Testis (tissue), 3 donors: Measurements from ENCODE around the gene EEFSEC. TPM values are rescaled to one million over a fixed set of nuclear protein-coding genes. Genes with fewer than 3 reads are reported as not detected.

ENCODE experiments used
- DNase-seq: peaks from one replicate; pipeline ENCODE4 v3.0.0-alpha.2; 2019
- H3K27ac ChIP-seq, 2 donors: fragments of 200-600 bp; sonication (generic); one replicate each; pipeline ENCODE4 v1.5.1; 2019
- H3K27me3 ChIP-seq: fragments of 200-600 bp; sonication (generic); one replicate; pipeline ENCODE4 v1.5.1; 2019
- H3K36me3 ChIP-seq: fragments of 200-600 bp; sonication (generic); one replicate; pipeline ENCODE4 v1.5.1; 2017; ENCODE audit warnings: low read depth; ENCODE audit errors: missing control alignments
- H3K4me1 ChIP-seq: fragments of 200-600 bp; sonication (generic); one replicate; pipeline ENCODE4 v1.5.1; 2019
- H3K4me3 ChIP-seq, 2 donors: fragments of 200-600 bp; sonication (generic); one replicate each; pipeline ENCODE4 v1.5.1; 2017 to 2019
- H3K9me3 ChIP-seq: fragments of 200-600 bp; sonication (generic); one replicate; pipeline ENCODE4 v1.5.1; 2017
- CTCF ChIP-seq, 3 experiments: fragments of 450-650 bp in 2 of 3; fragments of 200-600 bp in 1 of 3; sonication (generic) in 1 of 3; IDR thresholded peaks; one replicate each; pipeline ENCODE4 v1.5.1; 2016 to 2019; ENCODE audit warnings: antibody characterized with exemption in 3 of 3, mild to moderate bottlenecking in 2 of 3, moderate library complexity in 1 of 3
- POLR2A ChIP-seq: fragments of 450-650 bp; IDR thresholded peaks from one replicate; pipeline ENCODE4 v1.6.1; 2017; ENCODE audit warnings: antibody characterized with exemption, mild to moderate bottlenecking, moderate library complexity
- WGBS, 2 donors: methylation state at CpG; one replicate each; pipeline ENCODE4 v1.1.5; 2018; 5-methylcytosine and 5-hydroxymethylcytosine counted together
- intact Hi-C: fragments of 100-400 bp; cut with DNase I; formaldehyde crosslinking; loops from one replicate; pipeline ENCODE4 v1.15.1; 2023; ENCODE audit warnings: low total_unique reads
- polyA plus RNA-seq: library from polyadenylated mRNA; stranded (reverse); fragments of 350-450 nt; fragmentation: Illumina TruSeq; extraction: RNeasy Lipid Tissue Mini Kit (QIAGEN cat#74804); gene quantifications from one replicate; pipeline ENCODE4 v1.2.3, GENCODE V29; 2014; ENCODE audit warnings: low read depth, low replicate concordance; ENCODE audit not compliant: insufficient read depth
- total RNA-seq, 2 donors: library from RNA; depleted of rRNA; stranded (reverse); fragments of >200 nt; gene quantifications; one replicate each; pipeline ENCODE4 v1.2.3, GENCODE V29; 2016

Gene EEFSEC
- total and polyA plus RNA-seq, 3 donors from 2014 or later = 35.4 to 40.3 (median 35.4) TPM

- Histone ChIP-seq H3K4me3 (no peak overlapping the region), H3K27ac (no peak overlapping the region), H3K9me3 (no peaks in the 10 kb centered on the region), H3K36me3 (no peaks in the 10 kb centered on the region), H3K27me3 (no peaks in the 10 kb centered on the region), H3K4me1 (no peaks in the 10 kb centered on the region)
- 69 to 71% methylated on average over 3 to 6 of the region's 6 CpGs for WGBS, 2 donors
- intact Hi-C loops = no loop called here
- no peak for DNase-seq
- no peak for TF ChIP-seq CTCF (IDR thresholded peaks at IDR 0.05)
- TF ChIP-seq POLR2A = no peak
Observed at GRCh38 chr3:128438488-128439072, 285.3 kb downstream of the EEFSEC start.

- Histone ChIP-seq H3K4me1 (no peaks in the 10 kb centered on the region), H3K36me3 (no peaks in the 10 kb centered on the region), H3K27ac (no peak overlapping the region), H3K4me3 (no peak overlapping the region), H3K9me3 (no peaks in the 10 kb centered on the region), H3K27me3 (no peaks in the 10 kb centered on the region)
- WGBS, 2 donors = 70 to 82% methylated on average over 3 of the region's 3 CpGs
- TF ChIP-seq POLR2A (no peak), CTCF (IDR thresholded peaks at IDR 0.05) (no peak)
- no peak for DNase-seq
- intact Hi-C loops = no loop called here
Observed at GRCh38 chr3:128439226-128439625, 285.9 kb downstream of the EEFSEC start.

- Histone ChIP-seq H3K4me1 (no peaks in the 10 kb centered on the region), H3K4me3 (no peak overlapping the region), H3K9me3 (no peaks in the 10 kb centered on the region), H3K36me3 (no peaks in the 10 kb centered on the region), H3K27me3 (no peaks in the 10 kb centered on the region), H3K27ac (no peak overlapping the region)
- intact Hi-C loops = no loop called here
- TF ChIP-seq POLR2A (no peak), CTCF (IDR thresholded peaks at IDR 0.05) (no peak)
- WGBS, 2 donors = 79 to 91% methylated on average over 4 to 7 of the region's 7 CpGs
- no peak for DNase-seq
Observed at GRCh38 chr3:128442070-128442469, 288.8 kb downstream of the EEFSEC start.

GRCh38 chr3:128442949-128443348 lies 289.7 kb downstream of the EEFSEC start:
- Histone ChIP-seq H3K36me3 (no peaks in the 10 kb centered on the region), H3K4me1 (no peaks in the 10 kb centered on the region), H3K27ac (no peak overlapping the region), H3K9me3 (no peaks in the 10 kb centered on the region), H3K27me3 (no peaks in the 10 kb centered on the region), H3K4me3 (no peak overlapping the region)
- TF ChIP-seq POLR2A (no peak), CTCF (IDR thresholded peaks at IDR 0.05) (no peak)
- 86 to 89% methylated on average over 6 of the region's 6 CpGs for WGBS, 2 donors
- intact Hi-C loops = no loop called here
- DNase-seq = no peak

- H3K27me3 ChIP-seq = no peaks in the 10 kb centered on the region
- no peak overlapping the region for H3K4me3 ChIP-seq
- intact Hi-C loops = no loop called here
- TF ChIP-seq CTCF (IDR thresholded peaks at IDR 0.05) = no peak
- no peak for TF ChIP-seq POLR2A
- 77 to 82% methylated on average over 3 of the region's 3 CpGs for WGBS, 2 donors
- no peak for DNase-seq
- H3K4me1 ChIP-seq = no peaks in the 10 kb centered on the region
- no peak overlapping the region for H3K27ac ChIP-seq
- H3K9me3 ChIP-seq = no peaks in the 10 kb centered on the region
- no peaks in the 10 kb centered on the region for H3K36me3 ChIP-seq
Observed at GRCh38 chr3:128443771-128444170, 290.5 kb downstream of the EEFSEC start.
